Measurements from ENCODE around the gene PTPRO.

GRCh38 chr12:15389561-15389960, 67.3 kb downstream of the PTPRO start:
- TF ChIP-seq POLR2A (IDR thresholded peaks at IDR 0.05; ENCODE audit: low read length) (no peak), GATA1 (IDR thresholded peaks at IDR 0.05; ENCODE audit: low read depth, low read length) (no peak)
